GM23248 (cell line): ENCODE results near the gene AKAP6.

Source experiments
- EZH2 ChIP-seq: fragments of 200-600 bp; sonication (generic); IDR thresholded peaks from 2 replicates; pipeline ENCODE4 v1.6.1; 2018; ENCODE audit warnings: antibody characterized with exemption, mild to moderate bottlenecking; ENCODE audit not compliant: insufficient read depth, poor library complexity, severe bottlenecking
- EZH2phosphoT487 ChIP-seq: fragments of 200-600 bp; sonication (generic); IDR thresholded peaks from 2 replicates; pipeline ENCODE4 v1.6.1; 2018; ENCODE audit warnings: antibody characterized with exemption, moderate library complexity, mild to moderate bottlenecking, low read depth; ENCODE audit not compliant: insufficient read depth

- TF ChIP-seq EZH2 (no peak), EZH2phosphoT487 (no peak)
Observed at GRCh38 chr14:32578181-32578580, 249.1 kb downstream of the AKAP6 start.
